Caco-2 (cell line): ENCODE measurements around the gene KIAA0319L. TPM values are rescaled to one million over a fixed set of nuclear protein-coding genes. Genes with fewer than 3 reads are reported as not detected.

Experiments
- BruUV-seq: library from RNA; stranded (reverse); fragments of 400-500 nt; replicated peaks from 2 replicates; lab custom pipeline; 2021; lab: Mats Ljungman, UMichigan
- CTCF ChIA-PET: fragments of 300-600 bp; sonication (Branson Sonifier 250); formaldehyde crosslinking; loops from one replicate; lab custom pipeline; 2022; ENCODE audit warnings: antibody characterized with exemption; lab: Charles Lee
- POLR2A ChIA-PET: fragments of 300-600 bp; sonication (Branson Sonifier 250); formaldehyde crosslinking; loops from one replicate; lab custom pipeline; 2022; ENCODE audit warnings: antibody characterized with exemption; lab: Charles Lee
- DNase-seq, 2 experiments: peaks; one replicate each; pipeline versions ENCODE4 v3.0.0 to v3.0.0-alpha.2; 2020 to 2022
- H3K27me3 ChIP-seq: replicated peaks from 2 replicates; pipeline ENCODE4 v1.6.0; 2011; ENCODE audit warnings: low read length; ENCODE audit not compliant: control insufficient read depth, insufficient read depth
- H3K36me3 ChIP-seq: 2 replicates; pipeline ENCODE4 v1.5.1; 2011; ENCODE audit warnings: low read length; ENCODE audit not compliant: control insufficient read depth, insufficient read depth
- H3K4me1 ChIP-seq: fragments of 250-450 bp; sonication (Bioruptor Pico); 2 replicates; pipeline ENCODE4 v1.5.1; 2020; ENCODE audit warnings: mild to moderate bottlenecking
- H3K4me3 ChIP-seq: 2 replicates; pipeline ENCODE4 v1.5.1; 2011; ENCODE audit warnings: low read depth, mild to moderate bottlenecking, control low read depth, low read length
- H3K9me3 ChIP-seq: fragments of 250-450 bp; sonication (Bioruptor Pico); 2 replicates; pipeline ENCODE4 v1.5.1; 2020; ENCODE audit warnings: mild to moderate bottlenecking, moderate library complexity
- H3K27ac Mint-ChIP-seq: one replicate; pipeline ENCODE4 v1.8.0; 2022; ENCODE audit warnings: mixed read lengths; ENCODE audit not compliant: unreplicated experiment
- H3K27me3 Mint-ChIP-seq: one replicate; pipeline ENCODE4 v1.8.0; 2022; ENCODE audit warnings: mixed read lengths; ENCODE audit not compliant: insufficient read depth, unreplicated experiment
- H3K36me3 Mint-ChIP-seq: one replicate; pipeline ENCODE4 v1.8.0; 2022; ENCODE audit warnings: mild to moderate bottlenecking, mixed read lengths; ENCODE audit not compliant: insufficient read depth, unreplicated experiment
- H3K4me1 Mint-ChIP-seq: one replicate; pipeline ENCODE4 v1.8.0; 2022; ENCODE audit warnings: low read depth, mixed read lengths; ENCODE audit not compliant: unreplicated experiment
- H3K4me3 Mint-ChIP-seq: one replicate; pipeline ENCODE4 v1.8.0; 2022; ENCODE audit warnings: mild to moderate bottlenecking, moderate library complexity, mixed read lengths; ENCODE audit not compliant: unreplicated experiment
- H3K9me3 Mint-ChIP-seq: one replicate; pipeline ENCODE4 v1.8.0; 2022; ENCODE audit warnings: mixed read lengths; ENCODE audit not compliant: unreplicated experiment
- CTCF ChIP-seq, 2 experiments: fragments of 200-600 bp in 1 of 2; IDR thresholded peaks; 1 replicate in 1 of 2; 2 replicates in 1 of 2; pipeline versions ENCODE4 v1.5.1 to v1.8.0; 2011 to 2022; ENCODE audit warnings: antibody characterized with exemption in 1 of 2, control low read depth in 1 of 2, inconsistent platforms in 1 of 2, low read depth in 1 of 2, low read length in 1 of 2, mild to moderate bottlenecking in 1 of 2, moderate library complexity in 1 of 2; ENCODE audit not compliant: insufficient read depth in 1 of 2, severe bottlenecking in 1 of 2, unreplicated experiment in 1 of 2
- intact Hi-C: fragments of 100-400 bp; cut with micrococcal nuclease; formaldehyde crosslinking; loops from one replicate; pipeline ENCODE4 v1.10.0; 2022; ENCODE audit not compliant: unreplicated experiment
- total RNA-seq: library from RNA; stranded (reverse); gene quantifications from 2 replicates; pipeline ENCODE4 v1.2.3, GENCODE V29; 2022

The KIAA0319L gene
- total RNA-seq, 1 experiment from 2014 or later: 39.9 TPM

GRCh38 chr1:35481229-35481628, 76.0 kb downstream of the KIAA0319L start:
- no peak for TF ChIP-seq CTCF (IDR thresholded peaks at IDR 0.05; ENCODE audit: insufficient read depth in 1 of 2, low read depth in 1 of 2, low read length in 1 of 2, severe bottlenecking in 1 of 2, unreplicated experiment in 1 of 2)
- Histone ChIP-seq H3K27me3 (no peaks in the 10 kb centered on the region), H3K36me3 (no peaks in the 10 kb centered on the region), H3K4me1 (no peaks in the 10 kb centered on the region), H3K9me3 (no peaks in the 10 kb centered on the region), H3K4me3 (no peak overlapping the region)
- no TSS peak for BruUV-seq
- no peaks in the 10 kb centered on the region for H3K27me3 Mint-ChIP-seq
- H3K4me3 Mint-ChIP-seq: no peak overlapping the region
- no peaks in the 10 kb centered on the region for H3K9me3 Mint-ChIP-seq
- H3K36me3 Mint-ChIP-seq: peaks cover 18% of the 10 kb centered on the region
- ChIA-PET POLR2A (no interaction called here), CTCF (no interaction called here)
- H3K27ac Mint-ChIP-seq: no peak overlapping the region
- no peak for DNase-seq
- H3K4me1 Mint-ChIP-seq: no peaks in the 10 kb centered on the region
- intact Hi-C loops: no loop called here

- Mint-ChIP-seq H3K27ac (no peak overlapping the region), H3K4me1 (peaks cover 14% of the 10 kb centered on the region), H3K4me3 (no peak overlapping the region), H3K36me3 (peaks cover 18% of the 10 kb centered on the region), H3K27me3 (no peaks in the 10 kb centered on the region), H3K9me3 (peaks cover 11% of the 10 kb centered on the region)
- H3K27me3 ChIP-seq: no peaks in the 10 kb centered on the region
- H3K36me3 ChIP-seq: no peaks in the 10 kb centered on the region
- ChIA-PET CTCF (no interaction called here), POLR2A (no interaction called here)
- intact Hi-C loops: no loop called here
- DNase-seq: no peak
- TF ChIP-seq CTCF (IDR thresholded peaks at IDR 0.05; ENCODE audit: insufficient read depth in 1 of 2, low read depth in 1 of 2, low read length in 1 of 2, severe bottlenecking in 1 of 2, unreplicated experiment in 1 of 2): no peak
- no peaks in the 10 kb centered on the region for H3K9me3 ChIP-seq
- H3K4me1 ChIP-seq: peaks cover 13% of the 10 kb centered on the region
- no peak overlapping the region for H3K4me3 ChIP-seq
- no TSS peak for BruUV-seq
These were observed 79.3 kb downstream of the KIAA0319L start for GRCh38 chr1:35477870-35478269.

- no peak for TF ChIP-seq CTCF (IDR thresholded peaks at IDR 0.05; ENCODE audit: insufficient read depth in 1 of 2, low read depth in 1 of 2, low read length in 1 of 2, severe bottlenecking in 1 of 2, unreplicated experiment in 1 of 2)
- H3K36me3 Mint-ChIP-seq: peaks cover 18% of the 10 kb centered on the region
- POLR2A ChIA-PET: no interaction called here
These were observed 81.1 kb downstream of the KIAA0319L start for GRCh38 chr1:35475856-35476674.

More at GRCh38 chr1:35475856-35476674, 81.1 kb downstream of the KIAA0319L start:
- Mint-ChIP-seq H3K27me3 (no peaks in the 10 kb centered on the region), H3K4me3 (no peak overlapping the region), H3K4me1 (peaks cover 14% of the 10 kb centered on the region), H3K9me3 (peaks cover 11% of the 10 kb centered on the region), H3K27ac (peak overlapping the region; percentile 9)
- H3K4me1 ChIP-seq: peaks cover 13% of the 10 kb centered on the region
- no peak for DNase-seq
- CTCF ChIA-PET: interaction anchor here (0.8 kb wide), 1 partner anchor 25 kb away, joined by 5 read pairs; no protein-coding TSS in a partner anchor
- intact Hi-C loops: no loop called here
- H3K36me3 ChIP-seq: no peaks in the 10 kb centered on the region
- H3K9me3 ChIP-seq: no peaks in the 10 kb centered on the region
- no peak overlapping the region for H3K4me3 ChIP-seq
- H3K27me3 ChIP-seq: no peaks in the 10 kb centered on the region
- no TSS peak for BruUV-seq
